HEK293 (cell line): ENCODE measurements around the gene DSP.

ENCODE experiments used
- CTCF ChIA-PET: fragments of 350-600 bp; formaldehyde crosslinking; extraction: SDS; loops from one replicate; lab custom pipeline; 2021; ENCODE audit warnings: antibody characterized with exemption; lab: Yijun Ruan, JAX
- POLR2A ChIA-PET: fragments of 300-600 bp; formaldehyde crosslinking; extraction: SDS; loops from one replicate; lab custom pipeline; 2020; ENCODE audit warnings: antibody characterized with exemption, inconsistent platforms; lab: Yijun Ruan, JAX
- H3K27ac ChIP-seq: fragments of 200-500 bp; sonication (Bioruptor generic); 2 replicates; pipeline ENCODE4 v1.5.1; 2014; ENCODE audit warnings: low read depth, low read length, control low read depth, inconsistent platforms; ENCODE audit errors: extremely low read depth
- H3K36me3 ChIP-seq, 2 experiments: fragments of 200-500 bp in 1 of 2; sonication (Bioruptor generic) in 1 of 2; 1 replicate in 1 of 2; 2 replicates in 1 of 2; pipeline ENCODE4 v1.5.1; 2014 to 2017; ENCODE audit warnings: inconsistent platforms in 2 of 2, low read length in 2 of 2; ENCODE audit not compliant: control insufficient read depth in 2 of 2, insufficient read depth in 1 of 2
- H3K4me1 ChIP-seq: fragments of 200-500 bp; sonication (Bioruptor generic); 2 replicates; pipeline ENCODE4 v1.5.1; 2014; ENCODE audit warnings: mild to moderate bottlenecking, low read length, inconsistent platforms; ENCODE audit not compliant: control insufficient read depth, insufficient read depth
- H3K4me3 ChIP-seq: 2 replicates; pipeline ENCODE4 v1.5.1; 2011; ENCODE audit warnings: low read depth, mild to moderate bottlenecking, control low read depth, low read length, moderate library complexity
- H3K9me3 ChIP-seq: fragments of 200-500 bp; sonication (Bioruptor generic); 2 replicates; pipeline ENCODE4 v1.5.1; 2014; ENCODE audit warnings: low read depth, low read length, inconsistent platforms; ENCODE audit not compliant: control insufficient read depth, insufficient read depth
- BCL11A ChIP-seq: fragments of 450-650 bp; formaldehyde crosslinking; IDR thresholded peaks from 2 replicates; pipeline ENCODE4 v1.5.1; 2016; ENCODE audit warnings: low read depth, missing biosample characterization, missing genetic modification characterization
- EGR2 ChIP-seq: fragments of 450-650 bp; formaldehyde crosslinking; IDR thresholded peaks from 2 replicates; pipeline ENCODE4 v1.5.1; 2016; ENCODE audit warnings: low read depth, missing biosample characterization, missing genetic modification characterization
- GLIS1 ChIP-seq: fragments of 450-650 bp; formaldehyde crosslinking; IDR thresholded peaks from 2 replicates; pipeline ENCODE4 v1.5.1; 2016; ENCODE audit warnings: missing biosample characterization, missing genetic modification characterization
- GLIS2 ChIP-seq: fragments of 450-650 bp; formaldehyde crosslinking; IDR thresholded peaks from 2 replicates; pipeline ENCODE4 v1.5.1; 2016; ENCODE audit warnings: missing biosample characterization, missing genetic modification characterization
- HOXA7 ChIP-seq: sonication (generic); formaldehyde crosslinking; IDR thresholded peaks from 2 replicates; pipeline ENCODE4 v1.8.1; 2022; ENCODE audit warnings: missing genetic modification reagents, borderline replicate concordance
- KLF16 ChIP-seq: fragments of 450-650 bp; formaldehyde crosslinking; IDR thresholded peaks from 2 replicates; pipeline ENCODE4 v1.5.1; 2017; ENCODE audit warnings: missing biosample characterization, missing genetic modification characterization
- KLF8 ChIP-seq: fragments of 450-650 bp; formaldehyde crosslinking; IDR thresholded peaks from 2 replicates; pipeline ENCODE4 v1.5.1; 2016; ENCODE audit warnings: missing biosample characterization, missing genetic modification characterization
- SALL2 ChIP-seq: fragments of 450-650 bp; formaldehyde crosslinking; IDR thresholded peaks from 2 replicates; pipeline ENCODE4 v1.5.0; 2017; ENCODE audit warnings: missing biosample characterization, mild to moderate bottlenecking, missing genetic modification characterization, borderline replicate concordance
- ZBTB48 ChIP-seq: fragments of 450-650 bp; formaldehyde crosslinking; IDR thresholded peaks from 2 replicates; pipeline ENCODE4 v1.5.1; 2016; ENCODE audit warnings: missing biosample characterization, missing genetic modification characterization
- ZFHX2 ChIP-seq: fragments of 450-650 bp; formaldehyde crosslinking; conservative IDR thresholded peaks from 2 replicates; pipeline ENCODE4 v1.5.1; 2016; ENCODE audit warnings: missing biosample characterization, missing genetic modification characterization
- ZFP3 ChIP-seq: fragments of 450-650 bp; formaldehyde crosslinking; IDR thresholded peaks from 2 replicates; pipeline ENCODE4 v1.5.1; 2016; ENCODE audit warnings: low read depth, missing biosample characterization, missing genetic modification characterization
- ZFP41 ChIP-seq: fragments of 450-650 bp; formaldehyde crosslinking; IDR thresholded peaks from 2 replicates; pipeline ENCODE4 v1.5.1; 2016; ENCODE audit warnings: missing biosample characterization, missing genetic modification characterization, borderline replicate concordance
- ZNF10 ChIP-seq: fragments of 450-650 bp; formaldehyde crosslinking; IDR thresholded peaks from 2 replicates; pipeline ENCODE4 v1.5.1; 2017; ENCODE audit warnings: missing biosample characterization, missing genetic modification characterization
- ZNF112 ChIP-seq: fragments of 450-650 bp; formaldehyde crosslinking; IDR thresholded peaks from 2 replicates; pipeline ENCODE4 v1.5.0; 2017; ENCODE audit warnings: missing biosample characterization, missing genetic modification characterization
- ZNF132 ChIP-seq: fragments of 450-650 bp; formaldehyde crosslinking; IDR thresholded peaks from 2 replicates; pipeline ENCODE4 v1.5.1; 2017; ENCODE audit warnings: missing biosample characterization, missing genetic modification characterization, borderline replicate concordance
- ZNF184 ChIP-seq: fragments of 450-650 bp; IDR thresholded peaks from 2 replicates; pipeline ENCODE4 v1.5.1; 2018; ENCODE audit warnings: missing biosample characterization, mild to moderate bottlenecking, missing genetic modification characterization
- ZNF202 ChIP-seq: fragments of 450-650 bp; formaldehyde crosslinking; IDR thresholded peaks from 2 replicates; pipeline ENCODE4 v1.5.1; 2016; ENCODE audit warnings: missing biosample characterization, missing genetic modification characterization, borderline replicate concordance
- ZNF214 ChIP-seq: fragments of 450-650 bp; formaldehyde crosslinking; IDR thresholded peaks from 2 replicates; pipeline ENCODE4 v1.5.1; 2017; ENCODE audit warnings: missing biosample characterization, mild to moderate bottlenecking, missing genetic modification characterization, borderline replicate concordance
- ZNF292 ChIP-seq: fragments of 450-650 bp; formaldehyde crosslinking; IDR thresholded peaks from 2 replicates; pipeline ENCODE4 v1.5.1; 2016; ENCODE audit warnings: low read depth, missing biosample characterization, missing genetic modification characterization, borderline replicate concordance
- ZNF302 ChIP-seq: fragments of 450-650 bp; formaldehyde crosslinking; IDR thresholded peaks from 2 replicates; pipeline ENCODE4 v1.5.1; 2016; ENCODE audit warnings: missing biosample characterization, missing genetic modification characterization, low read depth
- ZNF416 ChIP-seq: fragments of 450-650 bp; formaldehyde crosslinking; IDR thresholded peaks from 2 replicates; pipeline ENCODE4 v1.5.1; 2016; ENCODE audit warnings: missing biosample characterization, missing genetic modification characterization
- ZNF518A ChIP-seq: fragments of 450-650 bp; formaldehyde crosslinking; conservative IDR thresholded peaks from 2 replicates; pipeline ENCODE4 v1.5.1; 2016; ENCODE audit warnings: low read depth, missing biosample characterization, missing genetic modification characterization
- ZNF837 ChIP-seq: fragments of 450-650 bp; formaldehyde crosslinking; IDR thresholded peaks from 2 replicates; pipeline ENCODE4 v1.5.1; 2016; ENCODE audit warnings: missing biosample characterization, missing genetic modification characterization
- ZSCAN23 ChIP-seq: fragments of 450-650 bp; formaldehyde crosslinking; IDR thresholded peaks from 2 replicates; pipeline ENCODE4 v1.5.1; 2016; ENCODE audit warnings: missing biosample characterization, missing genetic modification characterization
- TF ChIP-seq, protein P1 (sequence below): fragments of 450-650 bp; formaldehyde crosslinking; IDR thresholded peaks from 2 replicates; pipeline ENCODE4 v1.5.1; 2017; ENCODE audit warnings: missing biosample characterization, missing genetic modification characterization

The DSP gene

DNA sequence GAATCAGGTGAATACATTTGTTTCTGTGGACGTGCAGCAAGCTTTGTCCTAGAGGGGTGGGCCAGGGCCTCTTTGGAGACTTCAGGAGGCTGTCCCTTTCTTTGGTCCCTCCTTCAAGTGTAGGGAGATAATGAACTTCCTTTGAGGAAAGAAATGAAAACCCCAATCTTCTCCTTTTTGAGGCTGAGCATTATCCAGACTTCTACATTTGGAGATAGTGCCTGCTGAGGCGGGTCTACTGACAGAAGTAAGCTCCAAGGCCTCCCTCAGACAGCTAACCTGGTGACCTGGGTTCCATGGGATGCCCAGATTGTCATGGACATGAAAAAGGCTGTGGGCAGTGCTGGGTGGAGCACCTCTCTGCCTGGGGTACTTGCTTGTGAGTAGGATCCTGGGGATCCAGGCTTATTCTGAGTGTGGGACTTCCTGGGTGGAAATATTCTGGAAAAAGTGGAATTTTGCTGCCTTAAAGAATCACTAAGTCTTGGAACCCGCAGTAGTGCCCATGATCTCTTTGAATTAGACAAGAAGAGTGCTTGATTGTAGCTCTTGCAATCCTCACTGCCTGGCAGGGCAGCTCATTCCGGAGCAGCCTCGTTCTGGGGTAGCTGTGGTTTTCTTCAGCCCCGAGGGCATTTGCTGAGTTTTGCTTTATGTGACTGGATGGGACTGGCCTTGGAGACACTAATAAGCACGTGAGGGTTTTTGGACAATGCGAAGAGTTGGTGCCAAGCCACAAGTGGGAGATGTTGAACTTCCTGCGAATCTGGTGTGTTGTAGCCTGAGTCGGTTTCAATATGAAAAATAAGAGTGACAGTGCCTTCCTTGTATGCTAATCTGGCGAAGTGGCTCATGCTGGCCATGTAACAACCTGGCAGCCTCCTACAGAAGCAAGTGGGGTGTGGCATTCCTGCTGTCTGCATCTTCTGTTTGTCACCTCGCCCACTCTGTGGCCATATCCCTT is 76.6 kb downstream of the DSP start (continued):
- TF ChIP-seq ZNF202 (tag by site-specific recombination), result no peak
- TF ChIP-seq ZNF132 (tag by site-specific recombination), result no peak
- 0 out of 2 replicates have a peak, but pooled peaks have one; percentile 66 for TF ChIP-seq ZNF10 (tag by site-specific recombination)
- no peak for TF ChIP-seq ZNF292 (tag by site-specific recombination)
- peak; percentile 13; the same call in 1 of the 2 replicates for TF ChIP-seq GLIS1 (tag by site-specific recombination)
- no peak for TF ChIP-seq ZNF416
- peak; percentile 68 for TF ChIP-seq ZFHX2
- no peak for TF ChIP-seq KLF16 (tag by site-specific recombination)
- TF ChIP-seq EGR2 (tag by site-specific recombination), result peak; percentile 57; the same call in 1 of the 2 replicates
- TF ChIP-seq ZFP3 (tag by site-specific recombination), result no peak
- TF ChIP-seq ZNF214 (tag by site-specific recombination), result no peak
- TF ChIP-seq ZNF184 (tag by site-specific recombination), result no peak
- no peak for TF ChIP-seq HOXA7 (CRISPR knock-in tag)
- no peak for TF ChIP-seq ZNF112 (tag by site-specific recombination)
- no peak for TF ChIP-seq BCL11A (tag by site-specific recombination)
- TF ChIP-seq, protein P1, sequence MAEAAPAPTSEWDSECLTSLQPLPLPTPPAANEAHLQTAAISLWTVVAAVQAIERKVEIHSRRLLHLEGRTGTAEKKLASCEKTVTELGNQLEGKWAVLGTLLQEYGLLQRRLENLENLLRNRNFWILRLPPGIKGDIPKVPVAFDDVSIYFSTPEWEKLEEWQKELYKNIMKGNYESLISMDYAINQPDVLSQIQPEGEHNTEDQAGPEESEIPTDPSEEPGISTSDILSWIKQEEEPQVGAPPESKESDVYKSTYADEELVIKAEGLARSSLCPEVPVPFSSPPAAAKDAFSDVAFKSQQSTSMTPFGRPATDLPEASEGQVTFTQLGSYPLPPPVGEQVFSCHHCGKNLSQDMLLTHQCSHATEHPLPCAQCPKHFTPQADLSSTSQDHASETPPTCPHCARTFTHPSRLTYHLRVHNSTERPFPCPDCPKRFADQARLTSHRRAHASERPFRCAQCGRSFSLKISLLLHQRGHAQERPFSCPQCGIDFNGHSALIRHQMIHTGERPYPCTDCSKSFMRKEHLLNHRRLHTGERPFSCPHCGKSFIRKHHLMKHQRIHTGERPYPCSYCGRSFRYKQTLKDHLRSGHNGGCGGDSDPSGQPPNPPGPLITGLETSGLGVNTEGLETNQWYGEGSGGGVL, result no peak

DNA sequence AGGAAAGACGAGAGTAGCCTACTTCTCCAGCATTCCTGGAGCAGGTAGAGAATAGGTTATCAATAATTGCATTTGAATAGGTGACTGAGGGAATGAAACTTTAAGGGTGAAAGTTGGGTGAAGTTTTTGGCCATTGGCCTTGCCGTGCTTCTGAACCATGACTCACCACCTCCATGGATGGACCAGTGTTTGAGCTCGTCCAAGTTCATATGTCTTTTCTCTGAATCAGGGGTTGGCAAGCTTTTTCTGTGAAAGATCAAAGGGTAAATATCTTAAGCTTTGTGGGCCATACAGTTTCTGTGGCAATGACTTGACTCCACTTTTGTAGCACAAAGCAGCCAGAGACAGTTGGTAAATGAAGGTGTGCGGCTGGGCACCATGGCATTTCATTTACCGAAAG is 80.3 kb downstream of the DSP start:
- H3K9me3 ChIP-seq, result no peaks in the 10 kb centered on the region
- peaks cover 9% of the 10 kb centered on the region; the same call in 1 of the 2 replicates for H3K4me1 ChIP-seq
- H3K27ac ChIP-seq, result no peak overlapping the region
- POLR2A ChIA-PET, result no interaction called here
- H3K36me3 ChIP-seq, result no peaks in the 10 kb centered on the region
- no peak overlapping the region for H3K4me3 ChIP-seq
- no peak for TF ChIP-seq GLIS2 (tag by site-specific recombination)
- no peak for TF ChIP-seq ZFP41 (tag by site-specific recombination)
- TF ChIP-seq ZNF302 (tag by site-specific recombination), result no peak
- no peak for TF ChIP-seq ZNF837 (tag by site-specific recombination)
- CTCF ChIA-PET, result interaction anchor here (0.6 to 1.8 kb wide), 5 partner anchors 9 to 1042 kb away, joined by 3 to 11 read pairs (median 3); no protein-coding TSS in a partner anchor

- H3K27ac ChIP-seq, result no peak overlapping the region
- CTCF ChIA-PET, result interaction anchor here (0.6 to 2.5 kb wide), 5 partner anchors 9 to 412 kb away, joined by 3 to 18 read pairs (median 3); no protein-coding TSS in a partner anchor
- no peaks in the 10 kb centered on the region for H3K36me3 ChIP-seq
- H3K4me1 ChIP-seq, result peaks cover 7% of the 10 kb centered on the region; the same call in 1 of the 2 replicates
- H3K9me3 ChIP-seq, result no peaks in the 10 kb centered on the region
- H3K4me3 ChIP-seq, result no peak overlapping the region
- POLR2A ChIA-PET, result no interaction called here
- no peak for TF ChIP-seq ZBTB48 (tag by site-specific recombination)
- no peak for TF ChIP-seq ZNF518A (tag by site-specific recombination)
- TF ChIP-seq SALL2 (tag by site-specific recombination), result no peak
- no peak for TF ChIP-seq ZSCAN23 (tag by site-specific recombination)
- TF ChIP-seq KLF8 (tag by site-specific recombination), result no peak
These were observed 83.6 kb downstream of the DSP start for GRCh38 chr6:7624796-7625710.
